Measurements from ENCODE around the gene WDHD1. TPM values are rescaled to one million over a fixed set of nuclear protein-coding genes. Genes with fewer than 3 reads are reported as not detected.
"Not testable (repeated sequence)": the region's sequence is repeated elsewhere in the genome, so short reads cannot be mapped to it uniquely, and the experiment has no call there.

WDHD1 gene
- total RNA-seq, 1 donor from 2014 or later: 56.2 TPM

DNA sequence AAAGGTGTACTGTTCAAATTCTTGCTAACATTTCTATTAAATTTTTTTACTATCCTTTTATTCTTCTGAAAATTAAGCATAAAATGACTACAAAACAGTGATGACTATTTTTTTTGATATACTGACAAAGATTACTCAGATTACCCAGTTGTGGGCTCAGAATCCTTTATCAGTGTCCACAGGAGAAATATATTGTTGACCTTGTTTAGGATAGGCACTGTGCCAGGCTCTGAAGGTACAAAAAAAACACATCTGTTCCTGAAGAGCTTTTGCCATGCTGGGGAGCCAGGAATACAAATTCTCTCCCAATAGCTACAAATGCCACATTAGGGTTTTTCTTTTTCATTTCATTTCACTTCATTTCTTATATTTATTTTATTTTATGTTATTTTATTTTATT is 97.3 kb downstream of the WDHD1 start:
- TF ChIP-seq, protein P1, sequence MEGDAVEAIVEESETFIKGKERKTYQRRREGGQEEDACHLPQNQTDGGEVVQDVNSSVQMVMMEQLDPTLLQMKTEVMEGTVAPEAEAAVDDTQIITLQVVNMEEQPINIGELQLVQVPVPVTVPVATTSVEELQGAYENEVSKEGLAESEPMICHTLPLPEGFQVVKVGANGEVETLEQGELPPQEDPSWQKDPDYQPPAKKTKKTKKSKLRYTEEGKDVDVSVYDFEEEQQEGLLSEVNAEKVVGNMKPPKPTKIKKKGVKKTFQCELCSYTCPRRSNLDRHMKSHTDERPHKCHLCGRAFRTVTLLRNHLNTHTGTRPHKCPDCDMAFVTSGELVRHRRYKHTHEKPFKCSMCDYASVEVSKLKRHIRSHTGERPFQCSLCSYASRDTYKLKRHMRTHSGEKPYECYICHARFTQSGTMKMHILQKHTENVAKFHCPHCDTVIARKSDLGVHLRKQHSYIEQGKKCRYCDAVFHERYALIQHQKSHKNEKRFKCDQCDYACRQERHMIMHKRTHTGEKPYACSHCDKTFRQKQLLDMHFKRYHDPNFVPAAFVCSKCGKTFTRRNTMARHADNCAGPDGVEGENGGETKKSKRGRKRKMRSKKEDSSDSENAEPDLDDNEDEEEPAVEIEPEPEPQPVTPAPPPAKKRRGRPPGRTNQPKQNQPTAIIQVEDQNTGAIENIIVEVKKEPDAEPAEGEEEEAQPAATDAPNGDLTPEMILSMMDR (conservative IDR thresholded peaks at IDR 0.05): no peak
- H3K27me3 Mint-ChIP-seq (ENCODE audit: low read depth): no peaks in the 10 kb centered on the region

DNA sequence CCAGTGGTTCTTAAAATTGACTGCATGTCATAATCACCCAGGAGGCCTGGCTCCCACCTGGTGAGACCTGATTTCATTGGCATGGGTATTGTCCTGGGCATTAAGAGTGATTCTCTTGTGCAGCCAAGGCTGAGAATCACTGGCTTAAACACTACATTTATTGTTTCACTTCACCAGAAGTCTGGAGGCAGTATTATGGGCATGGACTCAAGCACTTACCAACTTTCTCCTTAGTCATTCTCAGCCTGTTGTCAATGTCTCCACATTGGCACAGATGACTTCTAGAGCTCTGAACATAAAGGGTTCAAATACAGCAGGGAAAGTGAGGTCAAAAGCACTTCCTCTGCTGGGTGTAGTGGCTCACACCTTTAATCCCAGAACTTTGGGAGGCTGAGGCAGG is 98.7 kb downstream of the WDHD1 start:
- Mint-ChIP-seq H3K36me3 (ENCODE audit: low read depth) (no peaks in the 10 kb centered on the region), H3K4me1 (no peaks in the 10 kb centered on the region), H3K4me3 (no peak overlapping the region), H3K27me3 (ENCODE audit: low read depth) (no peaks in the 10 kb centered on the region), H3K9me3 (no peaks in the 10 kb centered on the region), H3K27ac (ENCODE audit: unreplicated experiment) (no peak overlapping the region)
- TF ChIP-seq, protein P1 (conservative IDR thresholded peaks at IDR 0.05): no peak
- no peak for DNase-seq (ENCODE audit: low read depth, low spot score)

More for the DNA sequence above, 97.3 kb downstream of the WDHD1 start:
- no peak for DNase-seq (ENCODE audit: low read depth, low spot score)
- no peaks in the 10 kb centered on the region for H3K4me1 Mint-ChIP-seq
- H3K36me3 Mint-ChIP-seq (ENCODE audit: low read depth): no peaks in the 10 kb centered on the region
- no peak overlapping the region for H3K4me3 Mint-ChIP-seq
- H3K9me3 Mint-ChIP-seq: no peaks in the 10 kb centered on the region
- no peak overlapping the region for H3K27ac Mint-ChIP-seq (ENCODE audit: unreplicated experiment)

DNA sequence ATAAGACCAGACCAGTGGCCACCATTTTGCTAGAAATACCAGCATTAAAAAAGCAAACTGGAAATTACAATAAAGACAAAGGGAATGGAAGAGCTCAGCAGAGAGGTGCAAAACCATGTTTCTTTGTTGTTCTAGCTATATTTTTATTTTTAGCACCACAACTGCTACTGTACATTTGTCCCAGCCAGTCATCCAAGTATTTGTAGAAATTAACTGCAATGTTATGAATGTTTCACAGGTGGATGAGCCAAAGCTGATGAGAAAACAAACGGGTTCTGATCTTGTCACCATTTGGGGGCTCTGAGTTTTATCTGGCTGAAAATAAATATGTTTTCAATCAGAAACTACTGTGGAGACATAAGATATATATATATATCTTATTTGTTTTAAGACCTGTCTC is 99.3 kb downstream of the WDHD1 start:
- Mint-ChIP-seq H3K27ac (ENCODE audit: unreplicated experiment) (no peak overlapping the region), H3K4me1 (no peaks in the 10 kb centered on the region), H3K9me3 (no peaks in the 10 kb centered on the region)

DNA sequence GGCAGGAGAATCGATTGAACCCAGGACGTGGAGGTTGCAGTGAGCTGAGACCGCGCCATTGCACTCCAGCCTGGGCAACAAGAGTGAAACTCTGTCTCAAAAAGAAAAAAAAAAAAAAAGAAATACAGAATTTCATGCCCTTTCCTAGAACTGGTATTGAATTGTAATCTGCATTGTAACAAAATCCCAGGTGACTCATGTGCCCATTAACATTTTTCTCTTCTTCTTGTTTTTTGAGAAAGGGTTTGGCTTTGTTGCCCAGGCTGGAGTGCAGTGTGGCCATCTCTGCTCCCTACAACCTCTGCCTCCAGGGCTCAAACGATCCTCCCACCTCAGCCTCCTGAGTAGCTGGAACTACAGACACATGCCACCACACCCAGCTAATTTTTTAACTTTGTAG is 100.3 kb downstream of the WDHD1 start:
- not testable (repeated sequence) for H3K27me3 Mint-ChIP-seq (ENCODE audit: low read depth); H3K27ac Mint-ChIP-seq (ENCODE audit: unreplicated experiment); H3K36me3 Mint-ChIP-seq (ENCODE audit: low read depth); H3K4me1 Mint-ChIP-seq; DNase-seq (ENCODE audit: low read depth, low spot score); H3K4me3 Mint-ChIP-seq; H3K9me3 Mint-ChIP-seq

More for the DNA sequence above, 99.3 kb downstream of the WDHD1 start:
- no peak for DNase-seq (ENCODE audit: low read depth, low spot score)
- H3K4me3 Mint-ChIP-seq: no peak overlapping the region
- TF ChIP-seq, protein P1 (conservative IDR thresholded peaks at IDR 0.05): no peak
- H3K27me3 Mint-ChIP-seq (ENCODE audit: low read depth): no peaks in the 10 kb centered on the region
- H3K36me3 Mint-ChIP-seq (ENCODE audit: low read depth): no peaks in the 10 kb centered on the region

DNA sequence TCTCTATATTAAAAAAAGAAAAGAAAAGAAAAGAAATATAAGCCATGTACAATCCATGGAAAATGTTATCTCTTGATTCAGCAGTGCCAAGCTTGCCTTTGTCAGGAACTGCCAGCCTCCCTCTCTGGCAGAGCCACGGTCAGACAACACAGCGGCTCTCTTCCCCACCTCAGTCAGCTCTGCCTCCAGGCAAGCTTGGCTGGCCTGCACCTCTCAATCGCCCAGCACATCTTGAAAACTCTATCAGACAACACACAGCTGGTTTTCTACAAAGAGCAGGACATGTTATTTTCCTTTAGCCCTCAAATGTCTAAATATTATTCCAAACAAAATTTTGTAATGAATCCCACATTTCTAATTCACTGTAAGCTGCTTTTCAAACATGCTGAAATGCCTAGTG is 104.3 kb downstream of the WDHD1 start:
- no peak overlapping the region for H3K27ac Mint-ChIP-seq (ENCODE audit: unreplicated experiment)
- H3K4me3 Mint-ChIP-seq: no peak overlapping the region
- H3K36me3 Mint-ChIP-seq (ENCODE audit: low read depth): no peaks in the 10 kb centered on the region
- TF ChIP-seq, protein P1 (conservative IDR thresholded peaks at IDR 0.05): no peak
- no peaks in the 10 kb centered on the region for H3K9me3 Mint-ChIP-seq
- no peak for DNase-seq (ENCODE audit: low read depth, low spot score)
- H3K27me3 Mint-ChIP-seq (ENCODE audit: low read depth): no peaks in the 10 kb centered on the region
- peaks cover 5% of the 10 kb centered on the region for H3K4me1 Mint-ChIP-seq

DNA sequence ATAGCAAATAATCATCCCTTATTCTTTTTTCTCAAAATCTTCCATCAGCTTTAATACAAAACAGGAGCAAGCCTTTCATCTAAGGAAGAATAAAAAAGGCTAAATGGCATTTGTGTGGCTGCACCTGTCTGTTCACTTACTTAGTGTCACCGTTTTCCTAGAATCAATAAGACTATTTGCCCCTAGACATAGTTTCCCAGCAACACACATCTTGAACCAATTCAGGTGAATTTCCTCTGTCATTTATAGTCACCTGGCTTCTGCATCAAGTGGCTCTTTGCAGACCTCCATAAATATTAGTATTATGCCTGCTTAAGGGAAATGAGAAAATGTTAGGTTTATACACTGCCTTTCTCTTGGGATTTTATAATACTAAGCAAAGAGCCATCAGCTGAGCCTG is 106.8 kb downstream of the WDHD1 start:
- H3K4me3 Mint-ChIP-seq: no peak overlapping the region
- TF ChIP-seq, protein P1 (conservative IDR thresholded peaks at IDR 0.05): no peak

More for the DNA sequence above, 106.8 kb downstream of the WDHD1 start:
- H3K27me3 Mint-ChIP-seq (ENCODE audit: low read depth): no peaks in the 10 kb centered on the region
- no peak for DNase-seq (ENCODE audit: low read depth, low spot score)
- H3K27ac Mint-ChIP-seq (ENCODE audit: unreplicated experiment): no peak overlapping the region
- H3K4me1 Mint-ChIP-seq: peaks cover 5% of the 10 kb centered on the region
- H3K36me3 Mint-ChIP-seq (ENCODE audit: low read depth): no peaks in the 10 kb centered on the region
- no peaks in the 10 kb centered on the region for H3K9me3 Mint-ChIP-seq

Data from neural crest cell (in vitro differentiated cells).